HL-60 (cell line): Measurements from ENCODE around the gene USP50.

ENCODE experiments used
- DNase-seq, 2 experiments: peaks; one replicate each; pipeline ENCODE4 v3.0.0-alpha.2; 2010 to 2020; ENCODE audit warnings: low read depth in 1 of 2, low spot score in 1 of 2
- H3K27ac ChIP-seq: fragments of 250-450 bp; sonication (Bioruptor Pico); replicated peaks from 2 replicates; pipeline ENCODE4 v1.5.1; 2020; ENCODE audit warnings: mild to moderate bottlenecking, moderate library complexity
- H3K27me3 ChIP-seq: fragments of 250-450 bp; sonication (Bioruptor Pico); 2 replicates; pipeline ENCODE4 v1.5.1; 2021; ENCODE audit warnings: mild to moderate bottlenecking, moderate library complexity; ENCODE audit not compliant: insufficient read depth, poor library complexity, severe bottlenecking
- H3K4me3 ChIP-seq: replicated peaks from 2 replicates; pipeline ENCODE4 v1.5.1; 2011; ENCODE audit warnings: mild to moderate bottlenecking, control low read depth, low read length; ENCODE audit not compliant: insufficient read depth
- GABPA ChIP-seq: IDR thresholded peaks from 2 replicates; pipeline ENCODE4 v1.6.1; 2012; ENCODE audit warnings: low read depth
- POLR2AphosphoS5 ChIP-seq: IDR thresholded peaks from 2 replicates; pipeline ENCODE4 v1.6.1; 2012; ENCODE audit warnings: low read depth
- SPI1 ChIP-seq: IDR thresholded peaks from 2 replicates; pipeline ENCODE4 v1.6.1; 2012; ENCODE audit warnings: low read depth, mild to moderate bottlenecking, borderline replicate concordance
- TF ChIP-seq, protein P1 (sequence below): IDR thresholded peaks from 2 replicates; pipeline ENCODE4 v1.6.1; 2012; ENCODE audit warnings: low read depth; ENCODE audit not compliant: insufficient replicate concordance
- TF ChIP-seq, protein P2 (sequence below): IDR thresholded peaks from one replicate; pipeline ENCODE4 v1.5.1; 2011; ENCODE audit warnings: low read length, control low read depth, inconsistent platforms; ENCODE audit not compliant: insufficient read depth

The USP50 gene

DNA sequence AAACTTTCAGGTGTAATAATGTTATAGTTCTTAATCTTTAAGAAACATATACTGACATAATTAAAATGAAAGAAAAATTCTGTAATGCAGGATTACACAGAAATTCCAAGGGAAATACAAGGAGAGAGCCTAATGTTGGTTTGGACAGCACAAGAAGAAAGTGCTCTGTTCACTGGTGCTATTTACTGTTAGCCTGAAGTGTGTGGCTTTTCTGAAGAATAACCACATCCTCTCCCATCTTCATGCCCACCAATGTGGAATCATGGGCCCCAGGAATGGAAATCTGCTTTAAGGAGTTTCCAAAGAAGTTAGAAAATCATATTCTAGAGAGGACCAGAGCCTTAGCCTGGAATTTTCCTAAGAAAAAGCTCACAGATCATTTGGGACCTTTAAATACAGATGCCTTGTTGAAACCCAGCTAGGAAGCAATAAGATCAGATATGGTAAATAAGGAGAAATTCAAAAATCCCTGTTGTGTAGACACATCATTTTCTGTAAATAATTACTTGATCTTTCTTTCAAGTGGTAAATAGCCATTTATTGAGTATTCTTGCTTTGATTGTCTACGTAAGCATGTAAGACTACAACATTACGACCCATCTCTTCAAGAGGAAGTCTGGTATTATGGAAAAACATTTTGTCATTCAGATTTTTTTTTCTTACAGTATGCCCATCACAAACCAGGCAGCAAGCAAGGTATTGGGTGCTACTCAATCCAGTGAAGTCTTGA, 10.3 kb upstream of the USP50 start:
- Histone ChIP-seq H3K4me3 (no peak overlapping the region), H3K27ac (no peak overlapping the region), H3K27me3 (no peaks in the 10 kb centered on the region)
- TF ChIP-seq, protein P1, sequence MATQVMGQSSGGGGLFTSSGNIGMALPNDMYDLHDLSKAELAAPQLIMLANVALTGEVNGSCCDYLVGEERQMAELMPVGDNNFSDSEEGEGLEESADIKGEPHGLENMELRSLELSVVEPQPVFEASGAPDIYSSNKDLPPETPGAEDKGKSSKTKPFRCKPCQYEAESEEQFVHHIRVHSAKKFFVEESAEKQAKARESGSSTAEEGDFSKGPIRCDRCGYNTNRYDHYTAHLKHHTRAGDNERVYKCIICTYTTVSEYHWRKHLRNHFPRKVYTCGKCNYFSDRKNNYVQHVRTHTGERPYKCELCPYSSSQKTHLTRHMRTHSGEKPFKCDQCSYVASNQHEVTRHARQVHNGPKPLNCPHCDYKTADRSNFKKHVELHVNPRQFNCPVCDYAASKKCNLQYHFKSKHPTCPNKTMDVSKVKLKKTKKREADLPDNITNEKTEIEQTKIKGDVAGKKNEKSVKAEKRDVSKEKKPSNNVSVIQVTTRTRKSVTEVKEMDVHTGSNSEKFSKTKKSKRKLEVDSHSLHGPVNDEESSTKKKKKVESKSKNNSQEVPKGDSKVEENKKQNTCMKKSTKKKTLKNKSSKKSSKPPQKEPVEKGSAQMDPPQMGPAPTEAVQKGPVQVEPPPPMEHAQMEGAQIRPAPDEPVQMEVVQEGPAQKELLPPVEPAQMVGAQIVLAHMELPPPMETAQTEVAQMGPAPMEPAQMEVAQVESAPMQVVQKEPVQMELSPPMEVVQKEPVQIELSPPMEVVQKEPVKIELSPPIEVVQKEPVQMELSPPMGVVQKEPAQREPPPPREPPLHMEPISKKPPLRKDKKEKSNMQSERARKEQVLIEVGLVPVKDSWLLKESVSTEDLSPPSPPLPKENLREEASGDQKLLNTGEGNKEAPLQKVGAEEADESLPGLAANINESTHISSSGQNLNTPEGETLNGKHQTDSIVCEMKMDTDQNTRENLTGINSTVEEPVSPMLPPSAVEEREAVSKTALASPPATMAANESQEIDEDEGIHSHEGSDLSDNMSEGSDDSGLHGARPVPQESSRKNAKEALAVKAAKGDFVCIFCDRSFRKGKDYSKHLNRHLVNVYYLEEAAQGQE: no peak
- TF ChIP-seq, protein P2, sequence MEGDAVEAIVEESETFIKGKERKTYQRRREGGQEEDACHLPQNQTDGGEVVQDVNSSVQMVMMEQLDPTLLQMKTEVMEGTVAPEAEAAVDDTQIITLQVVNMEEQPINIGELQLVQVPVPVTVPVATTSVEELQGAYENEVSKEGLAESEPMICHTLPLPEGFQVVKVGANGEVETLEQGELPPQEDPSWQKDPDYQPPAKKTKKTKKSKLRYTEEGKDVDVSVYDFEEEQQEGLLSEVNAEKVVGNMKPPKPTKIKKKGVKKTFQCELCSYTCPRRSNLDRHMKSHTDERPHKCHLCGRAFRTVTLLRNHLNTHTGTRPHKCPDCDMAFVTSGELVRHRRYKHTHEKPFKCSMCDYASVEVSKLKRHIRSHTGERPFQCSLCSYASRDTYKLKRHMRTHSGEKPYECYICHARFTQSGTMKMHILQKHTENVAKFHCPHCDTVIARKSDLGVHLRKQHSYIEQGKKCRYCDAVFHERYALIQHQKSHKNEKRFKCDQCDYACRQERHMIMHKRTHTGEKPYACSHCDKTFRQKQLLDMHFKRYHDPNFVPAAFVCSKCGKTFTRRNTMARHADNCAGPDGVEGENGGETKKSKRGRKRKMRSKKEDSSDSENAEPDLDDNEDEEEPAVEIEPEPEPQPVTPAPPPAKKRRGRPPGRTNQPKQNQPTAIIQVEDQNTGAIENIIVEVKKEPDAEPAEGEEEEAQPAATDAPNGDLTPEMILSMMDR: no peak
- TF ChIP-seq POLR2AphosphoS5 (no peak), GABPA (no peak), SPI1 (no peak)
- DNase-seq: no peak

DNA sequence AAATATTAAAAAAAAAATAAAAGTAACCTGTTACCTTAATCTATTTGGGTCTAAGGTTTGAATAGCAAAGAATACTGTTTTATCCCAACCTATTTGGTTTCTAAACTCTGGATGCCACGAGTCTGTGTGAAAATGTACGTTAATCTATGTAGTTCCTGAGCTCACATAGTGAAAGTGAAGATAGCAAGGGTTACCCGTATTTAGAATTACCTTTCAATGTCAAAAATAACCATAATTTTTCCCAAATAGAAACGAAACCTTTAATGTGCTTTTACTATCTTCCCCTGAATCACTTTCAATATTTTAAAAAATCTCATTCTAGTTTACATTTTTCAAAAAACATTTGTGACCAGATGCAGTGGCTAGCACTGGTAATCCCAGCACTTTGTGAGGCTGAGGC, 5.8 kb upstream of the USP50 start:
- TF ChIP-seq SPI1 (no peak), POLR2AphosphoS5 (no peak), GABPA (no peak)
- TF ChIP-seq, protein P1: no peak
- TF ChIP-seq, protein P2: no peak
- no peak for DNase-seq
- H3K27ac ChIP-seq: no peak overlapping the region
- no peak overlapping the region for H3K4me3 ChIP-seq
- H3K27me3 ChIP-seq: no peaks in the 10 kb centered on the region

DNA sequence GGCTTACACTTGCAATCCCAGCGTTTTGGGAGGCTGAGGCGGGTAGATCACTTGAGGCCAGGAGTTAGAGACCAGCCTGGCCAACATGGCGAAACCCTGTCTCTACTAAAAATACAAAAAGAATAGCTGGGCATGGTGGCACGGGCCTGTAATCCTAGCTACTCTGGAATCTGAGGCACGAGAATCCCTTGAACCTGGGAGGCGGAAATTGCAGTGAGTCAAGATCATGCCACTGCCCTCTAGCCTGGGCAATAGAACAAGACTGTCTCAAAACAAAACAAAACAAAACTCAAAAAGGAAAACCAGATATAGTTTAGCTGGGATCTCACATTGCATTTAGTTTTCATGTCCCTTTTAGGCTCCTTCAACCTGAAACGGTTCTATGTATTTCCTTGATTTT, 2.9 kb upstream of the USP50 start:
- no peak for DNase-seq
- Histone ChIP-seq H3K27me3 (no peaks in the 10 kb centered on the region), H3K4me3 (no peak overlapping the region), H3K27ac (no peak overlapping the region)
- TF ChIP-seq SPI1 (no peak), GABPA (no peak), POLR2AphosphoS5 (no peak)
- TF ChIP-seq, protein P1: no peak
- TF ChIP-seq, protein P2: no peak
